ENCODE data around the gene MRTFA. TPM values are rescaled to one million over a fixed set of nuclear protein-coding genes. Genes with fewer than 3 reads are reported as not detected.
A peak's percentile ranks its signal among the peaks of the same experiment; 100 is the strongest.
"Not testable (repeated sequence)": the region's sequence is repeated elsewhere in the genome, so short reads cannot be mapped to it uniquely, and the experiment has no call there.

The MRTFA gene
- total RNA-seq, 1 donor from 2014 or later, result 26.4 TPM

DNA sequence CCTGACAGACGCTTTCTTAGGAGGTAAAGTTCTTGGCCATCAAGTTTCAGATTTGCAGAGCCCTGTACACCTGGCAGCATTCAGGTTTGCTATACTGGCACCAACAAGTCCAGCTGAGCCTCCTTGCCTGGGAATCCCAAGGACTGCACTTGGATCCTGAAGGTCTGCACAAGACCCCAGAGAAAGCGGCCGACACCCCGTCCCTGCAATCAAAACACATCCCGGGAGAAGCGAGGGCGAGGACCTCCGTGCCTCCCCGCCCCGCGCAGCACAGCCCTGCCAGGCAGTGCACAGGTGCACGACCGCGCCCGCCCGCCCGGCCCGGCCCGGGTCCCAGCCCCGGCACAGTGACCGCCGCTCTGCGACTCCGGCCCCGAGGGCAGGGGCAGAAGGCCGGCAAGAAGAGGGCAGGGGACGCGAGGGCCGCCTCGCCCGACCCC, 559 bp downstream of the MRTFA start:
- peak; percentile 13 for ATAC-seq (ENCODE audit: poor library complexity)
- DNase-seq, result no peak

DNA sequence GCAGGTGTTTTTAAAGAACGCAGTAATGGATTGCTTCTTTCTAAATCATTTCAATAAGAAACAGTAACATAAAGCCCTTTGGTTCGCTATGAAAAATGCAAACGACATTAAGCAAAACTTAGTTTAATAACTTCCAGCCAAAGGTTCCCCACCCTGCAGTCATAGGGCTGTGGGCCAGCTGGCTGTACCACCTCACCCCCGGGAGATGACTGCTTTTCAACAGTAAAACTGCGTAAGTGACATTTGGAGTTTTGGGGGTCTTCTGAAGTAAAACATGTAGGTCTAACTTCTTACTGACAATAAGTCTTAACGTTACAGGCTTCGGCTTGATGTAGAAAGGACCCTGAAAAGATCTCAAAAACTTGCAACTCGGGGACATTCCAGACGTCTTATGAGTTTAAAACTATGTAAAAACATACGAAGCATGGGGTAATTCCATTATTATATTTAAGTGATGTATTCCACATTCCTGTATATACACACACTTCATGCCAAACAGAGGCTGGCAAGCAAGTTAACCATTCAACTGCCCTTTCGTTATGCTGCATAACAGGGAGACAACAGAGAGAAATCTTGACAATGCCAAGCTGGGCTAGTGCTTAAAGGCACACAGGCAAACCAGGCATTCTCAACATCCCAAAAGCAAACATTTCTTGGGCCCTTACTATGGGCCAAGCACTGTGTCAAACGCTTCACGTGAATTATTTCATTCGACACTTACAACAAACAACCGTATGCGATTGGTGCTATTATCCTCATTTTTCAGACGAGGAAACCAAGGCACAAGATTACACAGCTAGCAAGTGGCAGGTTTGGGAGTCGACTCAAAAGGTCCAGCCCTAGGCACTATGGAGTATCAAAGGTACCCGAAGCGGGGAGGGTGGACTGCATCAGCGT, 1.2 kb downstream of the MRTFA start:
- no peak for ATAC-seq (ENCODE audit: poor library complexity)
- intact Hi-C loops (cut with DNase I), result no loop called here

More for the DNA sequence above, 559 bp downstream of the MRTFA start:
- intact Hi-C loops (cut with DNase I), result no loop called here

DNA sequence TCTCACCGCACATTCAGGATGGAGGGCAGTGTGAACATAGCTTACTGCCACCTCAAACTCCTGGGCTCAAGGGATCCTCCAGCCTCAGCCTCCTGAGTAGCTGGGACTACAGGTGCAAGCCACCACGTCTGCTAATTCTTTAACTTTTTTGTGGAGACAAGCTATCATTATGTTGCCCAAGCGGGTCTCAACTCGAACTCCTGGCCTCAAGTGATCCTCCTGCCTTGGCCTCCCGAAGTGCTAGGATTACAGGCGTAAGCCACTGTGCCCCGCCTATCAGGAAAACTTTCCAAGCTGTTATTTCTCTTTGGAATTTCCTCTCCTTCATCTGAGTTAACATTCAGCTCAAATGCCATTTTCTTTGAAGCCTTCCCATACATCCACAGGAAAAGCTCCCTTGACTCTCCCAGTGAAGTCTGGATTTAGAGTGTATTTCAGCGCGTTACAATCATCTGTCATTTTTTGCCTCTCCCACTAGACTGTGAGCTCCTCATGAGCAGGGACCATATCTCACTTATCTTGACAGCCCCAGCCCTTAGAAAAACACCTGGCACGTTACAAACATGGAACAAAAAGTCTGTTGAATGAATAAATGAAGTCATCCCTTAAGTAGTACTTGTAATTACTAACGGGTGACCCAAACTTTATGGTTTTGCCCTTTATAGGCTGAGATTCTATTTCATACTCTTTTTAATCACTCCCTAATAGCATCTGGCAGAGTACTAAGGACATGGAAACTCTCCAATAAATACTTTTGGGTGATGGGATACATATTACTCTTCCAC, 2.2 kb downstream of the MRTFA start:
- intact Hi-C loops (cut with DNase I), result no loop called here
- ATAC-seq (ENCODE audit: poor library complexity), result no peak
- no peak for DNase-seq

More for the DNA sequence above, 1.2 kb downstream of the MRTFA start:
- DNase-seq, result peak; percentile 79

DNA sequence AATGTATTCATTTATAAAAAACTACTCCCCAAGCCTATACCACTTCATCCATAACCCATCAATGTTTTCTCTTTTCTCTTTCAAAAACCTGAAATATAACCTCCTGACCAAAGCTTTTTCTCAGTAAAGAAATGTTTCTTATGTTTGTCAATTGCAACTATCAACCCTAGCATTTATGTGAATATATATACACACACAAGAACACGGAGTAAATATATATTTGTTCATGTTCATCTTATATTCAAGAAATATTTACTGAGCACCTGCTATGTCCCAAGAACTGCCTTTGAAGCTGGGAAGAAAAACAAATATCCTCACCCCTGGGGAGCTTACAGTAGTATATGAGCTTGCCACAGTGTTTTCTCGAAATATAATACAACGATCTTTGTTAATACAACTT, 3.5 kb downstream of the MRTFA start:
- no peak for ATAC-seq (ENCODE audit: poor library complexity)
- intact Hi-C loops (cut with DNase I), result no loop called here
- DNase-seq, result no peak

DNA sequence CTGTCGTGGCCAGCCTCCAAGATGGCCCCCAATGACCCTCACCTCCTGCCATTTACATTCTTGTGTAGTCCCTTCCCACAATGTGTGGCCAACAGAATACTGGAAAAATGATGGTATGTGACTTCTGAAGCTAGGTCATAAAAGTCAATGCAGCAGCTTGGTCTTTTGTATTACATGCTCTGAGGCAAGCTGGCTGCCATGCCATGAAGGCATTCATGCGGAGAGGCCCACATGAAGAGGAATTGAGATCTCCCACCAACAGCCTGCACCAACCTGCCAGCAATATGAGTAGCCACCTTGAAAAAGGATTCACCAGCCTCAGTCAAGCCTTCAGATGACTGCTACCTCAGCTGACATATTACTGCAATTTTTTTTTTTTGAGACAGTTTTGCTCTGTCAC, 4.6 kb downstream of the MRTFA start:
- ATAC-seq (ENCODE audit: poor library complexity) (no peak), DNase-seq (no peak)
- intact Hi-C loops (cut with DNase I), result no loop called here

DNA sequence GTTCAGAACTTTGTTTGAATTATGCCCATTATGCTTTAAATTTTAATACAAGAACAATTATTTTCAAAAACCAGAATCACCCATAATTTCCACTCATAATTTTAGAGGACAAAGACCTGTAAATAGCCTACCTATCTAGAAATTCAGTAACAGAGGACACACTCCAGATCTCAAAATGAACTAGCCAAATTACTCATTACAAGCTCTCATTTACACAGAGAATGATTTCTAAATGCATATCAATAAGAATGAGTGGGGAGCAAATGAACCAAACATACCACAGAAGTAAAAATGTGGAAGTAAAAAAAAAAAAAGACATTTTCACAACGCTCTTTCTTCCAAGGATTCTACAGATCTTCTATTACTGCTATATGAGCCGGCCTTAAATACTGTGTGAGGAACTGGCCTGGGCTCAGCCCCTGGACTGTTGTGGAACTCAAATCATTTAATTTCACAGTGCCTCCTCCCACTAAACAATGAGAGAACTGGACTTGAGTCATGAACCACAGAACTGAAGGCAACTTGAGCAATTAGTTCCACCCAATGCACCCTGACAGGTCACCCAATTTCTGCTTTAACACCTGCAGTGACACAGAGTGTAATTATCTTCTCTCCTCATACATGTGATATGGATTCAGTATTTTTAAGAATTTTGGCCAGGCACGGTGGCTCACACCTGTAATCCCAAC, 8.0 kb downstream of the MRTFA start:
- ATAC-seq (ENCODE audit: poor library complexity) (no peak), DNase-seq (no peak)
- intact Hi-C loops (cut with DNase I), result no loop called here

DNA sequence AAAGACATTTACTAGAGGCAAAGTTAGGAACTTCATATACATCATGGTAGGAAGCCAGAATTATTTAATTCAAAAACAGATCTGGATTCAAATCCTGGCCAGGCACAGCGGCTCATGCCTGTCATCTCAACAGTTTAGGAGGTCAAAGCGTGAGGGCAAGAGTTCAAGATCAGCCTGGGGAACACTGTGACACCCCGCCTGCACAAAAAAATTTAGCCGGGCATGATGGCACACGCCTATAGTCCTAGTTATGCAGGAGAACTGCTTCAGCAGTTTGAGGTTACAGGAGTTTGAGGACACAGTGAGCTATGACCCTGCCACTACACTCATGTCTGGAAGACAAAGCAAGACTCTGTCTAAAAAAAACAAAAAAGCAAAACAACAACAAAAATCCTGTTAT, 8.9 kb downstream of the MRTFA start:
- peak; percentile 44 for ATAC-seq (ENCODE audit: poor library complexity)
- DNase-seq, result no peak
- intact Hi-C loops (cut with DNase I), result no loop called here

DNA sequence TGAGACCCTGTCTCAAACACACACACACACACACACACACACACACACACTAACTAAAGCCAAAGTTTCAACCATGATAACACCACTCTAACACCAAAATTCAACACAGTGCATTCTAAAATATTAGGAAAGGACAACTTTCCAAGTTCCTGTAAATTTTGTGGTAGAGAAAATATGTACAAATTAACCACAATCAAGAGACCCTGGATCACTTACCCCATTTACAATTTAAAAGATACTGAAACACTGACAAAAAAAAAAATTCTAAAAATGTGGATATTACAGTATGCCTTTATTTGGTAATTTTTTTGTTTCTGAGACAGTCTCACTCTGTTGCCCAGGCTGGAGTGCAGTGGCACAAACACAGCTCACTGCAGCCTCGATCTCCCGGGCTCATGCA, 9.7 kb downstream of the MRTFA start:
- ATAC-seq (ENCODE audit: poor library complexity), result no peak

DNA sequence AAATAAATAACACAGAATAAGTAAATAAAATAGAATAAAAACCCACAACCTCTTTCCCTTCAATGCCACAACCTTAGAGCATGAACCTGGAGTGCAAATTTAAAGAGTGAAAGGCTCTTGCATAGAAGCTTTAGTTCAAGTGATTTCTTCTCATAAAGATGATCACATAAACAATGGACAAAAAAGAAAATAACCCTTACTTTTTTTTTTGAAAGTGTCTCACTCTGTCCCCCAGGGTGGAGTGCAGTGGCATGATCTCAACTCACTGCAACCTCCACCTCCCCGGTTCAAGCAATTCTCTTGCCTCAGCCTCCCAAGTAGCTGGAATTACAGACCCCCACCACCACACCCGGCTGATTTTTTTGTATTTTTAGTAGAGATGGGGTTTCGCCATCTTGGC, 10.7 kb downstream of the MRTFA start:
- ATAC-seq (ENCODE audit: poor library complexity); intact Hi-C loops (cut with DNase I); DNase-seq: not testable (repeated sequence)

More for the DNA sequence above, 9.7 kb downstream of the MRTFA start:
- intact Hi-C loops (cut with DNase I), result no loop called here
- no peak for DNase-seq

DNA sequence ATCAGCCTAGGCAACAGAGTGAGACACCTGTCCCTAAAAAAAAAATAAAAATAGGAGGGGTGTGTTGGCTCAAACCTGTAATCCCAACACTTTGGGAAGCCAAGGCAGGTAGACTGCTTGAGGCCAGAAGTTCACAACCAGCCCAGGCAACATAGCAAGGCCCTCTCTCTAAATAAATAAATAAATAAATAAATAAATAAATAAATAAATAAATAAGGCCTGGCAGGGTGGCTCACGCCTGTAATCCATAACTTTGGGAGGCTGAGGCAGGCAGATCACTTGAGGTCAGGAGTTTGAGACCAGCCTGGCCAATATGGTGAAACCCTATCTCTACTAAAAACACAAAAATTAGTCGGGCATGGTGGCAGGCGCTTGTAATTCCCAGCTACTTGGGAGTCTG, 11.2 kb downstream of the MRTFA start:
- DNase-seq; intact Hi-C loops (cut with DNase I); ATAC-seq (ENCODE audit: poor library complexity): not testable (repeated sequence)

DNA sequence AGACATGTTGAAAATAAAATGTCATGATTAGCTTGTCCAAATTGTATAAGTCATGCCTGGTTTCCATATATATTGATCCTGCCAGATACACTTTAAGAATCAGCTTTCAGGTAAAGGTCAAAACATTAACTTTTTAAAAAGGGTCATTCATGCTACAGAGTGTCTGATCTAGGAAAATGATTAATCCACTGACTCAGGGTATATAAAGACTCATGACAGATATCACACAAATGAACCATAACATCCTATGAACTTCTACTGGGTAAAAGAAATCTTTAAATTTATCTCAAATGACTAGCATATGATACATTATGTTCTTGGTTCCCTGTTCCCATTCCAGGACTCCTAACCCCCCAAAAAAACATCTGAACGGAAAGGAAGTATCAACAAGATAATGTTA, 11.7 kb downstream of the MRTFA start:
- intact Hi-C loops (cut with DNase I), result no loop called here
- no peak for ATAC-seq (ENCODE audit: poor library complexity)
- no peak for DNase-seq

DNA sequence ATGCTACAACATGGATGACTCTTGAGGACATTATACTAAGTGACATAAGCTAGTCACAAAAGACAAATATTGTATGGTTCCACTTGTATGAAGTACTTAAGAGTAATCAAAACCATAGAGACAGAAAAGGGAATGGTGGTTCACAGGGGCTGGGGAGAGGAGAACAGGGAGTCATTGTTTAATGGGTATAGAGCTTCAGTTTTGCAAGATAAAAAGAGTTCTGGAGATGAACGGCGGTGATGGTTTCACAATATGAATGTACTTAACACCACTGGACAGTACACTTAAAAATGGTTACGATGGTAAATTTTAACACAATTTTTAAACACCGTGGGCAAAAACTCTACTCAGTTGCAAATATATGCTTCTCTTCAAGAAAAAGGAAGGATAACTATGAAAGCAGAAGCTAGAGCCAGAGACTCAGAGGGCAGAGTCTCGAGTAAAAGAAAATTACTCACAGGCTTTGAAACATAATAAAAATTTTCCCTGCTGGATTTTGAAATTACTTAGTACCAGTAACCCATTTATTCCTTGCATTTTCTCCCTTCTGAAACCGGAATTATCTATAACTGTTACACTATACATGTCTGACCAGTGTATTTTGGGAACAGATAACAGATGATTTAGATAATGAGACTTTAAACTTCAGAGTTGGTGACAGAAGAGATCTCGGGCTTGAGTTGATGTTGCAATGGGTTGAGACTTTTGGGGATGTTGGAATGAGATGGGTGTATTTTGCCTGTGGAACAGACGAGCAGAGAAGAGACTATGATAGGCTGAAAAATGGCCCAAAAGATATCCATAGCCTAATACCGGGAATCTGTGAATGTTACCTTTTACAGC, 15.0 kb downstream of the MRTFA start:
- no peak for DNase-seq
- intact Hi-C loops (cut with DNase I), result no loop called here
- ATAC-seq (ENCODE audit: poor library complexity), result peak; percentile 14

DNA sequence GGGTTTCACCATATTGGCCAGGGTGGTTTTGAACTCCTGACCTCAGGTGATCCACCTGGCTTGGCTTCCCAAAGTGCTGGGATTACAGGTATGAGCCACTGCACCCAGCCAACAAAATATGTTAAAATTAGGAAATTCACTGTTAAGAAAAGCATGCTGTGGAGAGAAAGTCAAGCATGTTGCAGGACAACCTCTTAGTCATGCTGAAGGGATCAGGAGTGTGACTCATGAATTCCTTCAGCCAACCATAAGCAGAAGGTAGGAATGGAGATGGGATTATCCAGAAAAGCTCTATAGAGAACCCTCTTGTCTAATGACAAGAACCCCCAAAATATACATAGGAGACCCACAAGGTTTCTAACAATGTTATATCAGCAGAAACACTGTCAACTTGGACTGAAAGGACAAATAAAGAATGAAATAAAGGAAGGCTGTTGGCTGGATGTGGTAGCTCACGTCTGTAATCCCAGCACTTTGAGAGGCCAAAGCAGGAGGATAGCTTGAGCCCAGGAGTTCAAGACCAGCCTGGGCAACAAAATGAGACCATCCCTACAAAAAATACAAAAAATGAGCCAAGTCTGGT, 16.0 kb downstream of the MRTFA start:
- DNase-seq (no peak), ATAC-seq (ENCODE audit: poor library complexity) (no peak)
- intact Hi-C loops (cut with DNase I), result no loop called here

DNA sequence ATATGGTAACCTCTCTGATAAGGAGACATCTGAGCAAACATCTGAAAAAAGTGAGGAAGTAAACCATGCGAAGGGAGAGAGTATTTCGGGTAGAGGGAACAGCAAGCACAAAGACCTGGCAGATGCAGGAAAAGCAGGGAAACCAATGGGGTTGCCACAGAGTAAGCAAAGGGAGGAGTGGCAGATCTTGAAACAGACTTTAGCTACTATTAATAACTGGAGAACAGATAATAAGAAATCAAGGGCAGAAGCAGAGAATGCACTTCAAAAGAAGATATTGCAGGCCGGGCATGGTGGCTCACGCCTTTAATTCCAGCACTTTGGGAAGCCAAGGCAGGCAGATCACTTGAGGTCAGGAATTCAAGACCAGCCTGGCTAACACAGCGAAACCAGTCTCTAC, 18.1 kb downstream of the MRTFA start:
- intact Hi-C loops (cut with DNase I), result no loop called here
- DNase-seq (no peak), ATAC-seq (ENCODE audit: poor library complexity) (peak; percentile 65)

DNA sequence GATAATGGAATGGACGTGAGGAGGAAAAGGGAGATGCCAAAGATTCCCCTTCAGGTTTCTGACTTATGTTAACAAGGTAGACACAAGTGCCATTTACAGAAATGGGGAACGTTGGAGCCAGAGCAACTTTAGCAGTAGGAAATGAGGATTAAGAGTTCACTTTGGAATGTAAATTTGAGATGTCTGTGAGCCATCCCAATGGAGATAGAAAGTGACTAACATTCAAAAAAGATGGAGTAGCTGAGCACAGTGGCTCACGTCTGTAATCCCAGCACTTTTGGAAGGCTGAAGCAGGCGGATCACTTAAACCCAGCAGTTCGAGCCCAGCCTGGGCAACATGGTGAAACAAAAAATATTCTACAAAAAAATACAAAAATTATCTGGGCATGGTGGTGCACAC, 19.9 kb downstream of the MRTFA start:
- ATAC-seq (ENCODE audit: poor library complexity), result no peak
- intact Hi-C loops (cut with DNase I), result no loop called here
- no peak for DNase-seq

DNA sequence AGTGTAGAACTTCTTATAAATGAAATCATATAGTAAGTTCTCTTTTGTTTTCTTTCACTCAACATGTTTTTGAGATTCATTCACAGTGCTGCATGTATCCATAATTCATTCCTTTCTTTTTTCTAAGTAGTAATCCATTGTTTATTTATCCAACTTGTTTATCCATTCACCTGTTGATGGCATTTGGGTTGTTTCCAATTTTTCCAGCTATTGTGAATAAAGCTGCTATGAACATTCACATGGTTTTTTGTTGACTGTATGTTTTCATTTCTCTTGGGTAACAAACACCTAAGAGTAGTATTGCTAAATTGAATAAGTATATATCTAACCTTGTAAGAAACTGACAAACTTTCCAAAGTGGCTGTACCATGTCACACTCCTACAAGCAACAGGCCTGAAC, 23.5 kb downstream of the MRTFA start:
- no peak for DNase-seq
- intact Hi-C loops (cut with DNase I), result no loop called here
- no peak for ATAC-seq (ENCODE audit: poor library complexity)

DNA sequence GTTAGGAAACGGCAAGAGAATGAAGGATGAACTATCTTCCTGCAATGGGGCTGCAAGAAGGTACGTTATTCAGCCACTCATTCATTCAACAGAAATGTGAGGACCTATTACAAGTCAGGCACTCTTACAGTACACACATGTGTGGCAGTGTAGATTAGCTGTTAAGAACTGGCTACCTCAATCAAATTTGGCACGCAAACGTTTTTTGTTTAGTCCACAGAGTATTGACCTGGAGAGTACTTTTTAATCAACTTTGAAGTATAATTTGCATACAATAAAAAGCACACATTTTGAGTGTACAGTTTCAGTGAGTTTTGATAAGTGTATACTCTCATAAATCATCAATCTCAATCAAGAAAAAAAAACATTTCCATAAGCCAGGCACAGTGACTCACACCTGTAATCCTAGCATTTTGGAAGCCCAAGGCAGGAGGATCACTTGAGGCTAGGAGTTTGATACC, 24.2 kb downstream of the MRTFA start:
- no peak for ATAC-seq (ENCODE audit: poor library complexity)
- DNase-seq, result no peak
- intact Hi-C loops (cut with DNase I), result no loop called here

DNA sequence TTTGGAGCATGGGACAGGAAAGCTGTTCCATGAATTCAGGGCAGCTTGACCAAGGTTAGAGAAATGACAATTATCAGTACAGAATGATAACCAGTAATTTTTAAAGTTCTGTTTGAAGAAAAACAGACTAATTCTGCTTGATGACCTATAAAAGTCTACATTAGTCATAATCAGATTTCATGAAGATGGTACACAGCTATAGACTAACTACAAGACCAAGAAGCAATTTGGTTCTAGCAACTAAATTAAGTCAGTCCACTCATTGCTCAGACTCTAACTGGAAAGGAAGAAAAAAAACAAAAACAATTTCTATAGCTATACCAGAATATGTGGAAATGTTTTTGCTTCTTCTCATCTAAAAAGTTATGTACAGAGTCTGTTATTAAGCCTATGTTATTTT, 24.9 kb downstream of the MRTFA start:
- no peak for DNase-seq
- ATAC-seq (ENCODE audit: poor library complexity), result no peak
- intact Hi-C loops (cut with DNase I), result no loop called here

Data from Right ventricle myocardium superior (tissue), 1 donor.